Tibial artery (tissue), 4 donors: ENCODE data around the gene VWA1.

Experiments used
- DNase-seq, 2 donors: peaks; one replicate each; pipeline ENCODE4 v3.0.0-alpha.2; 2019
- H3K27ac ChIP-seq, 2 donors: fragments of 200-600 bp; sonication (generic) in 1 of 2; 1 replicate in 1 of 2; 2 replicates in 1 of 2; pipeline ENCODE4 v1.5.1; 2018 to 2019; ENCODE audit warnings: mild to moderate bottlenecking in 1 of 2
- H3K27me3 ChIP-seq, 2 donors: fragments of 200-600 bp; sonication (generic) in 1 of 2; one replicate each; pipeline versions ENCODE4 v1.5.1 to v1.6.0; 2016 to 2019
- H3K36me3 ChIP-seq, 3 donors: fragments of 200-600 bp; sonication (generic) in 2 of 3; one replicate each; pipeline ENCODE4 v1.5.1; 2016 to 2019; ENCODE audit warnings: mild to moderate bottlenecking in 2 of 3
- H3K4me1 ChIP-seq, 4 donors: fragments of 200-600 bp; sonication (generic) in 2 of 4; 1 replicate in 3 of 4; 2 replicates in 1 of 4; pipeline ENCODE4 v1.5.1; 2016 to 2019
- H3K4me3 ChIP-seq, 2 donors: fragments of 200-600 bp; sonication (generic) in 1 of 2; 1 replicate in 1 of 2; 2 replicates in 1 of 2; pipeline ENCODE4 v1.5.1; 2018 to 2019; ENCODE audit warnings: mild to moderate bottlenecking in 2 of 2
- H3K9me3 ChIP-seq, 3 donors: fragments of 200-600 bp; sonication (generic) in 1 of 3; one replicate each; pipeline ENCODE4 v1.5.1; 2016 to 2019
- CTCF ChIP-seq, 2 experiments: fragments of 200-600 bp in 1 of 2; fragments of 450-650 bp in 1 of 2; IDR thresholded peaks; one replicate each; pipeline ENCODE4 v1.5.1; 2017 to 2019; ENCODE audit warnings: antibody characterized with exemption in 2 of 2, mild to moderate bottlenecking in 1 of 2, moderate library complexity in 1 of 2
- intact Hi-C: fragments of 100-400 bp; cut with DNase I; formaldehyde crosslinking; loops from one replicate; pipeline ENCODE4 v1.15.0; 2023; ENCODE audit warnings: low total_unique reads

VWA1 gene

GRCh38 chr1:1430992-1431844 is 4.3 kb upstream of the VWA1 start:
- H3K4me3 ChIP-seq, result peak overlapping the region in 1 of 2 donors; percentile 25
- intact Hi-C loops, result no loop called here
- no peak for TF ChIP-seq CTCF (IDR thresholded peaks at IDR 0.05)
- no peak for DNase-seq
- H3K36me3 ChIP-seq, result no peaks in the 10 kb centered on the region
- H3K27ac ChIP-seq, result peak overlapping the region; percentile 74 to 81
- peaks cover 4 to 73% (median 60%) of the 10 kb centered on the region in 4 donors for H3K4me1 ChIP-seq
- H3K27me3 ChIP-seq, result peaks cover 0 to 26% of the 10 kb centered on the region in 2 donors
- H3K9me3 ChIP-seq, result no peaks in the 10 kb centered on the region

GRCh38 chr1:1431845-1432273 is 3.6 kb upstream of the VWA1 start:
- peaks cover 4 to 79% (median 65%) of the 10 kb centered on the region in 4 donors for H3K4me1 ChIP-seq
- H3K27ac ChIP-seq, result peak overlapping the region; percentile 74 to 81
- no peak for TF ChIP-seq CTCF (IDR thresholded peaks at IDR 0.05)
- DNase-seq, result peak; percentile 57 to 85
- no peaks in the 10 kb centered on the region for H3K36me3 ChIP-seq
- H3K4me3 ChIP-seq, result no peak overlapping the region
- no peaks in the 10 kb centered on the region for H3K9me3 ChIP-seq
- peaks cover 0 to 26% of the 10 kb centered on the region in 2 donors for H3K27me3 ChIP-seq
- intact Hi-C loops, result no loop called here

GRCh38 chr1:1432274-1432950 is 3.1 kb upstream of the VWA1 start:
- H3K4me3 ChIP-seq, result no peak overlapping the region
- H3K4me1 ChIP-seq, result peaks cover 4 to 84% (median 64%) of the 10 kb centered on the region in 4 donors
- peaks cover 0 to 27% of the 10 kb centered on the region in 2 donors for H3K27me3 ChIP-seq
- H3K9me3 ChIP-seq, result no peaks in the 10 kb centered on the region
- intact Hi-C loops, result no loop called here
- no peak for TF ChIP-seq CTCF (IDR thresholded peaks at IDR 0.05)
- H3K27ac ChIP-seq, result peak overlapping the region; percentile 74 to 81
- no peaks in the 10 kb centered on the region for H3K36me3 ChIP-seq
- no peak for DNase-seq

- intact Hi-C loops, result no loop called here
- Histone ChIP-seq H3K4me3 (no peak overlapping the region), H3K36me3 (no peaks in the 10 kb centered on the region), H3K9me3 (no peaks in the 10 kb centered on the region), H3K4me1 (peaks cover 4 to 86% (median 60%) of the 10 kb centered on the region in 4 donors), H3K27ac (peak overlapping the region; percentile 74 to 81), H3K27me3 (peaks cover 0 to 28% of the 10 kb centered on the region in 2 donors)
- no peak for TF ChIP-seq CTCF (IDR thresholded peaks at IDR 0.05)
- peak; percentile 38 to 75 for DNase-seq
These were observed 2.3 kb upstream of the VWA1 start for GRCh38 chr1:1432951-1433803.

- H3K4me3 ChIP-seq, result no peak overlapping the region
- H3K9me3 ChIP-seq, result no peaks in the 10 kb centered on the region
- no peak for TF ChIP-seq CTCF (IDR thresholded peaks at IDR 0.05)
- H3K36me3 ChIP-seq, result peaks cover 0 to 2% (median 0%) of the 10 kb centered on the region in 3 donors
- peaks cover 0 to 31% of the 10 kb centered on the region in 2 donors for H3K27me3 ChIP-seq
- peak in 1 of 2 donors; percentile 64 for DNase-seq
- H3K27ac ChIP-seq, result peak overlapping the region; percentile 74 to 81
- H3K4me1 ChIP-seq, result peaks cover 4 to 90% (median 60%) of the 10 kb centered on the region in 4 donors
- intact Hi-C loops, result no loop called here
These were observed 1.7 kb upstream of the VWA1 start for GRCh38 chr1:1433804-1434130.
